Ishikawa (cell line): ENCODE data around the gene YPEL3.

Experiments used
- CREB1 ChIP-seq: IDR thresholded peaks from 2 replicates; pipeline ENCODE4 v1.6.1; 2012; ENCODE audit warnings: low read depth
- EP300 ChIP-seq: IDR thresholded peaks from 2 replicates; pipeline ENCODE4 v1.6.1; 2012; ENCODE audit warnings: borderline replicate concordance
- FOXM1 ChIP-seq: IDR thresholded peaks from 2 replicates; pipeline ENCODE4 v1.6.1; 2012; ENCODE audit warnings: low read depth, borderline replicate concordance
- NFIC ChIP-seq: IDR thresholded peaks from 2 replicates; pipeline ENCODE4 v1.6.1; 2012
- RAD21 ChIP-seq: IDR thresholded peaks from 2 replicates; pipeline ENCODE4 v1.6.1; 2012; ENCODE audit warnings: low read depth
- TAF1 ChIP-seq: IDR thresholded peaks from 2 replicates; pipeline ENCODE4 v1.6.1; 2012; ENCODE audit warnings: low read depth, mild to moderate bottlenecking
- YY1 ChIP-seq: IDR thresholded peaks from 2 replicates; pipeline ENCODE4 v1.6.1; 2012; ENCODE audit warnings: low read depth
- TF ChIP-seq, protein P1 (sequence below): IDR thresholded peaks from 2 replicates; pipeline ENCODE4 v1.6.1; 2012; ENCODE audit warnings: low read depth, mild to moderate bottlenecking

GRCh38 chr16:30096105-30096861 is at the start of gene YPEL3:
- TF ChIP-seq EP300 (peak; percentile 40; the same call in 1 of the 2 replicates), YY1 (no peak), TAF1 (peak; percentile 41; the same call in 1 of the 2 replicates), FOXM1 (no peak), NFIC (no peak; the same call in 1 of the 2 replicates), CREB1 (no peak), RAD21 (no peak; the same call in 1 of the 2 replicates)
- TF ChIP-seq, protein P1, sequence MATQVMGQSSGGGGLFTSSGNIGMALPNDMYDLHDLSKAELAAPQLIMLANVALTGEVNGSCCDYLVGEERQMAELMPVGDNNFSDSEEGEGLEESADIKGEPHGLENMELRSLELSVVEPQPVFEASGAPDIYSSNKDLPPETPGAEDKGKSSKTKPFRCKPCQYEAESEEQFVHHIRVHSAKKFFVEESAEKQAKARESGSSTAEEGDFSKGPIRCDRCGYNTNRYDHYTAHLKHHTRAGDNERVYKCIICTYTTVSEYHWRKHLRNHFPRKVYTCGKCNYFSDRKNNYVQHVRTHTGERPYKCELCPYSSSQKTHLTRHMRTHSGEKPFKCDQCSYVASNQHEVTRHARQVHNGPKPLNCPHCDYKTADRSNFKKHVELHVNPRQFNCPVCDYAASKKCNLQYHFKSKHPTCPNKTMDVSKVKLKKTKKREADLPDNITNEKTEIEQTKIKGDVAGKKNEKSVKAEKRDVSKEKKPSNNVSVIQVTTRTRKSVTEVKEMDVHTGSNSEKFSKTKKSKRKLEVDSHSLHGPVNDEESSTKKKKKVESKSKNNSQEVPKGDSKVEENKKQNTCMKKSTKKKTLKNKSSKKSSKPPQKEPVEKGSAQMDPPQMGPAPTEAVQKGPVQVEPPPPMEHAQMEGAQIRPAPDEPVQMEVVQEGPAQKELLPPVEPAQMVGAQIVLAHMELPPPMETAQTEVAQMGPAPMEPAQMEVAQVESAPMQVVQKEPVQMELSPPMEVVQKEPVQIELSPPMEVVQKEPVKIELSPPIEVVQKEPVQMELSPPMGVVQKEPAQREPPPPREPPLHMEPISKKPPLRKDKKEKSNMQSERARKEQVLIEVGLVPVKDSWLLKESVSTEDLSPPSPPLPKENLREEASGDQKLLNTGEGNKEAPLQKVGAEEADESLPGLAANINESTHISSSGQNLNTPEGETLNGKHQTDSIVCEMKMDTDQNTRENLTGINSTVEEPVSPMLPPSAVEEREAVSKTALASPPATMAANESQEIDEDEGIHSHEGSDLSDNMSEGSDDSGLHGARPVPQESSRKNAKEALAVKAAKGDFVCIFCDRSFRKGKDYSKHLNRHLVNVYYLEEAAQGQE: no peak
